TTC549 (cell line): Measurements from ENCODE around the gene ADH1C.

Experiments used
- FAIRE-seq: peaks from 2 replicates; lab custom pipeline; 2012; peaks lifted over from hg19 to GRCh38; lab: Jason Lieb, UNC

ADH1C gene

DNA sequence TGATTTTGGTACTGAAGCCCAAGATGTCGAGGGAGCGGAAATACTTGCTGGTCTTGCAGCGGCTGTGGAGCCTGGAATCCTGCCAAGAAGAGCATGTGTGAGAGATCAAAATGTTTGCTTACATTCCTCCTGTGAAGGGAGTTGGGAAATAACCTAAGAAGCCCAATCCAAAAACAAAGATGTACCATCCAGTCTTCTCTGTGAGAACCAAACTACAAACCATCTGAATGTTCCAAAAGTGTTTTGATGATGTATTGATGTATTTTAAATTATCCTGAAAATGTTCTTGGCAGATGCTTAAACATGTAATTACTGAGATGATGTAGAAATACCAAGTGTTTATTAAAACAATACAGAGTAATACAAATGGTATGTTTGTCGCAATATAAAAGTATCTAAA is 51.6 kb downstream of the ADH1C start:
- no peak for FAIRE-seq

DNA sequence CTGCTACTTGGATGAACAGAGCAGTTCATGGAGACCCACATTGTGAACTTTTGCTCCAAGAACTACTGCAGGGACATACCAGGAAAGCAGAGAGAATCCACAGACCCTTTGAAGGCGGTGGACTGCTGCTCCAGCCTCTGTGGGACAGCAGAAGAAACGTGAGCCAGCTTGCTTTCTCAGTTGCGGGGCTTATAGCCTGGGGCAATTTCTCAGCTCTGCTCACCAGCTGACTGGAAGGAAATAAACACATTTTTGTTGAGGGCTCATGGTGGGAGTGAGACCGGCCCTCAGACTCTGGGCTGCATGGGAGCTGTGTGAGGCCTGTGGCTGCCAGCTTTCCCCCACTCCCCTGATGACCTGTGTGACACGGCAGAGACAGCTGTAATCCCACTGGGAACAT is 59.2 kb downstream of the ADH1C start:
- FAIRE-seq, result no peak

DNA sequence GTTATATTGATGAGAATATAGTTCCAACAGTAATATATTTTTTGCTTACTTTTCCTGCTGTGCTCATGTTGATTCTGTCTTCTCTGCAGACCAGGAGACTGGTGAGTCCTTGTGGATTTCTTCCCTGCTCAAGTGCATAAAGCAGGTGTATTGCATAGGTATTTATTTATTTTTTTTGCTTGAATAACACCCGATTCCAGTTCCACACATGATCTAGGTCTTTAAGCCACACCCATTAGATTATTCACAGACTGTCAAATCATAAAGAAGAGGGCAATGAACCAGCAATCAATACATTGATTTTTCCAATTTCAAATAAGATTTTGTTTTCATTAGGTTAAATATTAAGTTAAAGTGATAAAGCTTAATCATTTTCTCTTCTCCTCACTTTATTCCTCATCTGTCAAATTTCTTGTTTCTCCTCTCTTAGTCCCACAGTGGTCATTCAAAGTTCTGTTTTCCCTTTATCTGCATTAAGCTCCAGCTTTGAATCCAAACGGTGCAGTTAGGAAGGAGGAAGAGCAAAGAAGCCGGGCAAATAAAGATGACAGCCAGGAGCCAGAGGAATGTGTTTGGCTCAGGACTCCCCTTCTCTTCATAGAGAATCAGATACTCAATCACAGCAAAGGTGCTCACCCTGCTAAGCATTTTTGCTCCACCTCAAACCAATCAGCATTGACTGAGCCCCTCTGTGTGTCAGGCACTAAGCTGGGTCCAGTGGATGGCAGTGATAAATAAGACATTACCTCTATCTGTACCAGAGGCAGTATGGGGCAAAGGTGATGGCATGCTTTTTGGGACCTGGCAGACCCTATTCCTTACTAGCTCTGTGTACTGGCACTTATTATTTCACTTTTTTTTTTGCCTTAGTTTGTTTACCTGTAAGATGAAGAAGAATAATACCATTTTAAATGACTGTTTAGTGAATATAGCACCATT is 61.4 kb downstream of the ADH1C start, which contains the start of gene ADH1A:
ADH1A (minus strand) TSS at position 138 of the 939 bp plus-strand sequence; CDS start at position 67, 71 bp downstream.
- no peak for FAIRE-seq
